IMR-90 (cell line): ENCODE results near the gene HAND1. TPM values are rescaled to one million over a fixed set of nuclear protein-coding genes. Genes with fewer than 3 reads are reported as not detected.

Source experiments
- ATAC-seq: fragments of 200-7000 bp; cut with Tn5 transposase; 2 replicates; pipeline ENCODE4 v1.9.1; 2020; ENCODE audit warnings: low read depth, mild to moderate bottlenecking, moderate library complexity
- BruUV-seq: library from RNA; stranded (reverse); fragments of 400-500 nt; replicated peaks from 2 replicates; lab custom pipeline; 2021; lab: Mats Ljungman, UMichigan
- CTCF ChIA-PET: fragments of 300-600 bp; formaldehyde crosslinking; extraction: SDS; loops from one replicate; lab custom pipeline; 2021; ENCODE audit warnings: antibody characterized with exemption; lab: Yijun Ruan, JAX
- POLR2A ChIA-PET: fragments of 300-600 bp; sonication (Branson Sonifier 250); formaldehyde crosslinking; loops from one replicate; lab custom pipeline; 2022; ENCODE audit warnings: antibody characterized with exemption; ENCODE audit not compliant: unreplicated experiment; lab: Charles Lee
- DNase-seq: peaks from one replicate; pipeline ENCODE4 v3.0.0; 2013
- H2AFZ ChIP-seq: replicated peaks from 2 replicates; pipeline ENCODE3; 2013; ENCODE audit warnings: low read length, mild to moderate bottlenecking; ENCODE audit not compliant: poor library complexity
- H2AK5ac ChIP-seq: 2 replicates; pipeline ENCODE4 v1.6.1; 2013; ENCODE audit warnings: low read depth, low read length, inconsistent platforms
- H2AK9ac ChIP-seq: replicated peaks from 2 replicates; pipeline ENCODE3; 2013; ENCODE audit warnings: mild to moderate bottlenecking, low read depth, low read length, moderate library complexity; ENCODE audit not compliant: poor library complexity
- H2BK120ac ChIP-seq: 2 replicates; pipeline ENCODE4 v1.6.1; 2013; ENCODE audit warnings: low read depth, low read length, inconsistent platforms
- H2BK15ac ChIP-seq: 3 replicates; pipeline ENCODE4 v1.6.1; 2013; ENCODE audit warnings: low read depth, low read length, inconsistent platforms
- H2BK20ac ChIP-seq: 2 replicates; pipeline ENCODE4 v1.6.1; 2013; ENCODE audit warnings: low read depth, mild to moderate bottlenecking, inconsistent platforms, low read length, moderate library complexity
- H2BK5ac ChIP-seq: 2 replicates; pipeline ENCODE4 v1.6.1; 2013; ENCODE audit warnings: mild to moderate bottlenecking, low read depth, low read length, inconsistent platforms; ENCODE audit not compliant: poor library complexity, severe bottlenecking
- H3K14ac ChIP-seq: replicated peaks from 2 replicates; pipeline ENCODE4 v1.6.1; 2013; ENCODE audit warnings: low read depth, low read length, inconsistent platforms
- H3K18ac ChIP-seq: 2 replicates; pipeline ENCODE4 v1.6.1; 2013; ENCODE audit warnings: low read depth, low read length, control low read depth
- H3K23ac ChIP-seq: 2 replicates; pipeline ENCODE4 v1.6.1; 2013; ENCODE audit warnings: low read depth, low read length, inconsistent platforms
- H3K27ac ChIP-seq: 2 replicates; pipeline ENCODE4 v1.5.1; 2013; ENCODE audit warnings: mild to moderate bottlenecking, control low read depth, low read length; ENCODE audit not compliant: insufficient read depth
- H3K27me3 ChIP-seq: 2 replicates; pipeline ENCODE4 v1.6.1; 2013; ENCODE audit warnings: low read length; ENCODE audit not compliant: control insufficient read depth, insufficient read depth
- H3K36me3 ChIP-seq: 2 replicates; pipeline ENCODE4 v1.6.1; 2013; ENCODE audit warnings: low read length, mixed read lengths; ENCODE audit not compliant: control insufficient read depth, insufficient read depth
- H3K4ac ChIP-seq: 2 replicates; pipeline ENCODE4 v1.6.1; 2013; ENCODE audit warnings: low read depth, low read length, inconsistent platforms
- H3K4me1 ChIP-seq: 2 replicates; pipeline ENCODE4 v1.6.1; 2013; ENCODE audit warnings: low read length, mixed read lengths; ENCODE audit not compliant: control insufficient read depth, insufficient read depth
- H3K4me2 ChIP-seq: 2 replicates; pipeline ENCODE4 v1.6.1; 2013; ENCODE audit warnings: low read depth, mild to moderate bottlenecking, control low read depth, low read length, moderate library complexity
- H3K4me3 ChIP-seq: 2 replicates; pipeline ENCODE4 v1.5.1; 2013; ENCODE audit warnings: low read depth, mild to moderate bottlenecking, control low read depth, low read length, moderate library complexity; ENCODE audit not compliant: insufficient read depth
- H3K56ac ChIP-seq: 2 replicates; pipeline ENCODE4 v1.6.1; 2013; ENCODE audit warnings: low read length, inconsistent platforms; ENCODE audit not compliant: insufficient read depth; ENCODE audit errors: extremely low read depth
- H3K79me1 ChIP-seq, 2 experiments: 2 replicates each; pipeline ENCODE4 v1.6.1; 2013; ENCODE audit warnings: low read length in 2 of 2, inconsistent platforms in 1 of 2, low read depth in 1 of 2
- H3K9ac ChIP-seq: 2 replicates; pipeline ENCODE4 v1.6.1; 2013; ENCODE audit warnings: low read depth, low read length, control low read depth
- H3K9me1 ChIP-seq: 2 replicates; pipeline ENCODE4 v1.6.1; 2013; ENCODE audit warnings: low read length, inconsistent platforms; ENCODE audit not compliant: insufficient read depth
- H3K9me3 ChIP-seq: 2 replicates; pipeline ENCODE4 v1.6.1; 2013; ENCODE audit warnings: low read length; ENCODE audit not compliant: control insufficient read depth, insufficient read depth
- H4K20me1 ChIP-seq: 2 replicates; pipeline ENCODE4 v1.6.1; 2013; ENCODE audit warnings: low read length, inconsistent platforms; ENCODE audit not compliant: insufficient read depth
- H4K5ac ChIP-seq: 2 replicates; pipeline ENCODE4 v1.6.1; 2013; ENCODE audit warnings: mild to moderate bottlenecking, low read depth, low read length, control low read depth
- H4K8ac ChIP-seq, 2 experiments: 2 replicates each; pipeline ENCODE4 v1.6.1; 2013; ENCODE audit warnings: low read depth in 2 of 2, low read length in 2 of 2, control low read depth in 1 of 2, inconsistent platforms in 1 of 2
- H4K91ac ChIP-seq: 2 replicates; pipeline ENCODE4 v1.6.1; 2013; ENCODE audit warnings: low read depth, low read length, inconsistent platforms; ENCODE audit not compliant: insufficient read depth
- CEBPB ChIP-seq: IDR thresholded peaks from 2 replicates; pipeline ENCODE4 v1.6.1; 2012; ENCODE audit warnings: low read depth, low read length, improper control_type of control experiment
- ELK1 ChIP-seq: fragments of 150-350 bp; IDR thresholded peaks from 2 replicates; pipeline ENCODE4 v1.6.1; 2016; ENCODE audit warnings: low read depth, mild to moderate bottlenecking, low read length, moderate library complexity, borderline replicate concordance
- MAZ ChIP-seq: IDR thresholded peaks from 2 replicates; pipeline ENCODE4 v1.6.1; 2012; ENCODE audit warnings: low read depth, mild to moderate bottlenecking, low read length, improper control_type of control experiment, moderate library complexity, borderline replicate concordance
- RCOR1 ChIP-seq: IDR thresholded peaks from 2 replicates; pipeline ENCODE4 v1.6.1; 2012; ENCODE audit warnings: mild to moderate bottlenecking, low read length, improper control_type of control experiment; ENCODE audit not compliant: insufficient replicate concordance
- WGBS, 2 experiments: methylation state at CpG; one replicate each; pipeline versions ENCODE4 v1.1.5 to v1.1.7; 2013; ENCODE audit warnings: missing lambda C conversion rate in 2 of 2; ENCODE audit not compliant: insufficient read length in 1 of 2; ENCODE audit errors: extremely low coverage in 2 of 2; 5-methylcytosine and 5-hydroxymethylcytosine counted together
- dilution Hi-C: fragments of 300-500 bp; cut with HindIII; formaldehyde crosslinking; loops from one replicate; pipeline ENCODE4 v1.14.3; 2018; ENCODE audit warnings: low sequenced_read_pairs; ENCODE audit not compliant: unreplicated experiment
- in situ Hi-C: fragments of 300-500 bp; cut with MboI; formaldehyde crosslinking; loops from 3 replicates; pipeline ENCODE4 v1.14.3; 2019; ENCODE audit warnings: low sequenced_read_pairs, inconsistent platforms, mixed read lengths
- intact Hi-C: fragments of 100-400 bp; cut with micrococcal nuclease; formaldehyde crosslinking; loops from 2 replicates; pipeline ENCODE4 v1.10.0; 2022
- polyA plus RNA-seq, 3 experiments: library from polyadenylated mRNA; depleted of rRNA; stranded (reverse); fragments of >200 nt; gene quantifications; 2 replicates each; pipeline ENCODE4 v1.2.3, GENCODE V29; 2012; ENCODE audit warnings: low replicate concordance in 1 of 3
- total RNA-seq: library from RNA; depleted of rRNA; stranded (reverse); fragments of >200 nt; gene quantifications from 2 replicates; pipeline ENCODE4 v1.2.3, GENCODE V29; 2012

The HAND1 gene
- total and polyA plus RNA-seq, 2 of the 4 experiments (the other 2 are of a cell fraction), result not detected

- dilution Hi-C loops (no loop called here), intact Hi-C loops (loop anchor here (5.0 kb wide), 1 partner anchor 488 kb away; no protein-coding TSS in a partner anchor), in situ Hi-C loops (loop anchor here (25.0 kb wide), 1 partner anchor 352 kb away; no protein-coding TSS in a partner anchor)
- H3K27me3 ChIP-seq, result no peaks in the 10 kb centered on the region
- CTCF ChIA-PET, result interaction anchor here (1.1 to 1.3 kb wide), 2 partner anchors 143 to 388 kb away, joined by 3 to 4 read pairs; no protein-coding TSS in a partner anchor
- no peak for ATAC-seq
- H2BK15ac ChIP-seq, result no peak overlapping the region
- H3K4me2 ChIP-seq, result no peak overlapping the region
- no peak overlapping the region for H2AK5ac ChIP-seq
- no peaks in the 10 kb centered on the region for H3K4me1 ChIP-seq
- H2BK120ac ChIP-seq, result no peak overlapping the region
- H3K27ac ChIP-seq, result no peak overlapping the region
- H2AFZ ChIP-seq, result no peak overlapping the region
- H3K36me3 ChIP-seq, result peaks cover 22% of the 10 kb centered on the region
- no CpG with 5 or more reads among the region's 4 CpGs for WGBS, 2 experiments
- no peak overlapping the region for H2BK20ac ChIP-seq
- H4K20me1 ChIP-seq, result no peaks in the 10 kb centered on the region
- H4K8ac ChIP-seq, result no peak overlapping the region
- no peaks in the 10 kb centered on the region for H3K9me1 ChIP-seq
- no peak overlapping the region for H3K18ac ChIP-seq
- no peak overlapping the region for H3K23ac ChIP-seq
- H3K4ac ChIP-seq, result no peak overlapping the region
- no peak overlapping the region for H4K91ac ChIP-seq
- H2AK9ac ChIP-seq, result no peak overlapping the region
- no peaks in the 10 kb centered on the region for H3K79me1 ChIP-seq
- no peak overlapping the region for H4K5ac ChIP-seq
- no peak overlapping the region for H3K4me3 ChIP-seq
- H3K14ac ChIP-seq, result no peak overlapping the region
- no peak overlapping the region for H3K56ac ChIP-seq
- POLR2A ChIA-PET, result no interaction called here
- no peak overlapping the region for H3K9ac ChIP-seq
- no peak overlapping the region for H2BK5ac ChIP-seq
- no peaks in the 10 kb centered on the region for H3K9me3 ChIP-seq
- TF ChIP-seq MAZ, result no peak
- TF ChIP-seq RCOR1, result no peak
- TF ChIP-seq CEBPB, result no peak
- no peak for TF ChIP-seq ELK1
- no peak for DNase-seq
- no TSS peak for BruUV-seq
These were observed 17.9 kb downstream of the HAND1 start for GRCh38 chr5:154460172-154460571.
